Measurements from ENCODE around the gene ELOVL6.

DNA sequence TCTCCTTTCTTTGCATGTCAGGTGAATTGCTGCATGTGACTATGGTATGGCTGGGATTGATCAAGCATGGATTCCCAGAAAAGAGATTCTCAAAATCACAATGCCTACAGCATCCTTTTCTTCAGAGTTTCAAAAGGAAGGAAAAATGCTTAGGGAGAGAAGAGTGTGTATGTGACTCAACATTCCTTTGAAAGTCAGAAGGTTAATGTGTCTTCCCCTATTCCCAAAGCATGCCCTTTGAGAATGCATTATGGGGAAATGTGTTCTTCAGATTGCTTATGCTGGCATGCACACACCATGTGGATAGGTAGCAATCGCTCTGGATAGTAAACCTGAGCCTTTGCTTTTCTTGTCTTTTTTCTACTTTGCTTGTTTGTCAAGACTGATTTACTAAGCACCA lies 78.5 kb downstream of the ELOVL6 start:
- TF ChIP-seq POLR2AphosphoS5 (IDR thresholded peaks at IDR 0.05; ENCODE audit: low read depth, low read length) (no peak), EGR1 (IDR thresholded peaks at IDR 0.05; ENCODE audit: low read depth) (no peak), JUND (IDR thresholded peaks at IDR 0.05) (no peak), SP1 (IDR thresholded peaks at IDR 0.05; ENCODE audit: low read depth) (no peak), SIN3A (IDR thresholded peaks at IDR 0.05; ENCODE audit: low read depth) (no peak)
- TF ChIP-seq, protein P1, sequence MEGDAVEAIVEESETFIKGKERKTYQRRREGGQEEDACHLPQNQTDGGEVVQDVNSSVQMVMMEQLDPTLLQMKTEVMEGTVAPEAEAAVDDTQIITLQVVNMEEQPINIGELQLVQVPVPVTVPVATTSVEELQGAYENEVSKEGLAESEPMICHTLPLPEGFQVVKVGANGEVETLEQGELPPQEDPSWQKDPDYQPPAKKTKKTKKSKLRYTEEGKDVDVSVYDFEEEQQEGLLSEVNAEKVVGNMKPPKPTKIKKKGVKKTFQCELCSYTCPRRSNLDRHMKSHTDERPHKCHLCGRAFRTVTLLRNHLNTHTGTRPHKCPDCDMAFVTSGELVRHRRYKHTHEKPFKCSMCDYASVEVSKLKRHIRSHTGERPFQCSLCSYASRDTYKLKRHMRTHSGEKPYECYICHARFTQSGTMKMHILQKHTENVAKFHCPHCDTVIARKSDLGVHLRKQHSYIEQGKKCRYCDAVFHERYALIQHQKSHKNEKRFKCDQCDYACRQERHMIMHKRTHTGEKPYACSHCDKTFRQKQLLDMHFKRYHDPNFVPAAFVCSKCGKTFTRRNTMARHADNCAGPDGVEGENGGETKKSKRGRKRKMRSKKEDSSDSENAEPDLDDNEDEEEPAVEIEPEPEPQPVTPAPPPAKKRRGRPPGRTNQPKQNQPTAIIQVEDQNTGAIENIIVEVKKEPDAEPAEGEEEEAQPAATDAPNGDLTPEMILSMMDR (IDR thresholded peaks at IDR 0.05 in 2 of 3, conservative IDR thresholded peaks at IDR 0.05 in 1 of 3; ENCODE audit: borderline replicate concordance in 1 of 3, insufficient read depth in 1 of 3, low read depth in 2 of 3, low read length in 2 of 3): no peak
- TF ChIP-seq, protein P2, sequence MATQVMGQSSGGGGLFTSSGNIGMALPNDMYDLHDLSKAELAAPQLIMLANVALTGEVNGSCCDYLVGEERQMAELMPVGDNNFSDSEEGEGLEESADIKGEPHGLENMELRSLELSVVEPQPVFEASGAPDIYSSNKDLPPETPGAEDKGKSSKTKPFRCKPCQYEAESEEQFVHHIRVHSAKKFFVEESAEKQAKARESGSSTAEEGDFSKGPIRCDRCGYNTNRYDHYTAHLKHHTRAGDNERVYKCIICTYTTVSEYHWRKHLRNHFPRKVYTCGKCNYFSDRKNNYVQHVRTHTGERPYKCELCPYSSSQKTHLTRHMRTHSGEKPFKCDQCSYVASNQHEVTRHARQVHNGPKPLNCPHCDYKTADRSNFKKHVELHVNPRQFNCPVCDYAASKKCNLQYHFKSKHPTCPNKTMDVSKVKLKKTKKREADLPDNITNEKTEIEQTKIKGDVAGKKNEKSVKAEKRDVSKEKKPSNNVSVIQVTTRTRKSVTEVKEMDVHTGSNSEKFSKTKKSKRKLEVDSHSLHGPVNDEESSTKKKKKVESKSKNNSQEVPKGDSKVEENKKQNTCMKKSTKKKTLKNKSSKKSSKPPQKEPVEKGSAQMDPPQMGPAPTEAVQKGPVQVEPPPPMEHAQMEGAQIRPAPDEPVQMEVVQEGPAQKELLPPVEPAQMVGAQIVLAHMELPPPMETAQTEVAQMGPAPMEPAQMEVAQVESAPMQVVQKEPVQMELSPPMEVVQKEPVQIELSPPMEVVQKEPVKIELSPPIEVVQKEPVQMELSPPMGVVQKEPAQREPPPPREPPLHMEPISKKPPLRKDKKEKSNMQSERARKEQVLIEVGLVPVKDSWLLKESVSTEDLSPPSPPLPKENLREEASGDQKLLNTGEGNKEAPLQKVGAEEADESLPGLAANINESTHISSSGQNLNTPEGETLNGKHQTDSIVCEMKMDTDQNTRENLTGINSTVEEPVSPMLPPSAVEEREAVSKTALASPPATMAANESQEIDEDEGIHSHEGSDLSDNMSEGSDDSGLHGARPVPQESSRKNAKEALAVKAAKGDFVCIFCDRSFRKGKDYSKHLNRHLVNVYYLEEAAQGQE (IDR thresholded peaks at IDR 0.05; ENCODE audit: low read depth): no peak
